H9 (cell line): ENCODE measurements around the gene ERN1. TPM values are rescaled to one million over a fixed set of nuclear protein-coding genes. Genes with fewer than 3 reads are reported as not detected.

Experiments used
- DNase-seq: peaks from one replicate; pipeline ENCODE4 v3.0.0-alpha.2; 2017
- H2AFZ ChIP-seq: one replicate; pipeline ENCODE4 v1.6.1; 2013; ENCODE audit warnings: mild to moderate bottlenecking, low read length, control low read depth, moderate library complexity
- H2AK5ac ChIP-seq: 2 replicates; pipeline ENCODE4 v1.6.1; 2013; ENCODE audit warnings: low read length, control low read depth, mixed read lengths; ENCODE audit not compliant: insufficient read length
- H2BK120ac ChIP-seq: one replicate; pipeline ENCODE4 v1.6.1; 2013; ENCODE audit warnings: low read depth, mild to moderate bottlenecking, low read length, control low read depth, inconsistent platforms; ENCODE audit not compliant: poor library complexity, severe bottlenecking
- H2BK12ac ChIP-seq: 2 replicates; pipeline ENCODE4 v1.6.1; 2013; ENCODE audit warnings: low read length, control low read depth, mixed read lengths, low read depth; ENCODE audit not compliant: insufficient read length
- H2BK15ac ChIP-seq: 2 replicates; pipeline ENCODE4 v1.6.1; 2013; ENCODE audit warnings: low read depth, low read length, control low read depth
- H2BK20ac ChIP-seq: one replicate; pipeline ENCODE4 v1.6.1; 2013; ENCODE audit warnings: low read depth, mild to moderate bottlenecking, low read length, control low read depth, inconsistent platforms; ENCODE audit not compliant: poor library complexity, severe bottlenecking
- H2BK5ac ChIP-seq: 2 replicates; pipeline ENCODE4 v1.6.1; 2013; ENCODE audit warnings: low read length, control low read depth, mixed read lengths; ENCODE audit not compliant: insufficient read length
- H3K14ac ChIP-seq: 2 replicates; pipeline ENCODE4 v1.6.1; 2013; ENCODE audit warnings: low read length, control low read depth; ENCODE audit not compliant: insufficient read depth
- H3K18ac ChIP-seq: 2 replicates; pipeline ENCODE4 v1.6.1; 2013; ENCODE audit warnings: low read depth, mild to moderate bottlenecking, mixed read lengths, low read length, control low read depth; ENCODE audit not compliant: insufficient read length
- H3K23ac ChIP-seq: 2 replicates; pipeline ENCODE4 v1.6.1; 2013; ENCODE audit warnings: low read length, control low read depth, mixed read lengths, low read depth; ENCODE audit not compliant: insufficient read length
- H3K23me2 ChIP-seq: 2 replicates; pipeline ENCODE4 v1.6.1; 2013; ENCODE audit warnings: low read depth, mild to moderate bottlenecking, mixed read lengths, low read length, control low read depth; ENCODE audit not compliant: insufficient read length, poor library complexity, severe bottlenecking
- H3K27ac ChIP-seq: 2 replicates; pipeline ENCODE4 v1.5.1; 2013; ENCODE audit warnings: low read length, control low read depth, mixed read lengths, low read depth; ENCODE audit not compliant: insufficient read length
- H3K27me3 ChIP-seq: 2 replicates; pipeline ENCODE4 v1.6.1; 2013; ENCODE audit warnings: low read length, control low read depth, inconsistent platforms; ENCODE audit not compliant: insufficient read depth
- H3K4ac ChIP-seq: 2 replicates; pipeline ENCODE4 v1.6.1; 2013; ENCODE audit warnings: low read depth, mild to moderate bottlenecking, control low read depth, inconsistent platforms, low read length, moderate library complexity
- H3K4me1 ChIP-seq: 2 replicates; pipeline ENCODE4 v1.6.1; 2013; ENCODE audit warnings: low read length, control low read depth, inconsistent platforms; ENCODE audit not compliant: insufficient read depth
- H3K4me2 ChIP-seq: 2 replicates; pipeline ENCODE4 v1.6.1; 2013; ENCODE audit warnings: low read length, control low read depth, mixed read lengths; ENCODE audit not compliant: insufficient read length, insufficient read depth
- H3K56ac ChIP-seq: 2 replicates; pipeline ENCODE4 v1.6.1; 2013; ENCODE audit warnings: low read depth, mild to moderate bottlenecking, mixed read lengths, low read length, control low read depth; ENCODE audit not compliant: insufficient read length
- H3K79me1 ChIP-seq: 2 replicates; pipeline ENCODE4 v1.6.1; 2013; ENCODE audit warnings: low read depth, mild to moderate bottlenecking, moderate library complexity, low read length, control low read depth, inconsistent platforms; ENCODE audit not compliant: insufficient read depth, poor library complexity, severe bottlenecking
- H3K79me2 ChIP-seq: 2 replicates; pipeline ENCODE4 v1.6.1; 2013; ENCODE audit warnings: low read length, control low read depth, inconsistent platforms; ENCODE audit not compliant: insufficient read depth
- H3K9ac ChIP-seq: 2 replicates; pipeline ENCODE4 v1.6.1; 2013; ENCODE audit warnings: low read length, control low read depth, mixed read lengths; ENCODE audit not compliant: insufficient read length; ENCODE audit errors: extremely low read depth
- H3K9me3 ChIP-seq: one replicate; pipeline ENCODE4 v1.6.1; 2013; ENCODE audit warnings: low read depth, low read length, inconsistent platforms; ENCODE audit not compliant: control insufficient read depth
- H3T11ph ChIP-seq: one replicate; pipeline ENCODE4 v1.6.1; 2013; ENCODE audit warnings: mild to moderate bottlenecking, low read length, control low read depth, inconsistent platforms
- H4K20me1 ChIP-seq: one replicate; pipeline ENCODE4 v1.6.1; 2013; ENCODE audit not compliant: control insufficient read depth, insufficient read length, insufficient read depth
- H4K5ac ChIP-seq: 2 replicates; pipeline ENCODE4 v1.6.1; 2013; ENCODE audit warnings: low read depth, mild to moderate bottlenecking, mixed read lengths, low read length, control low read depth; ENCODE audit not compliant: insufficient read length
- H4K8ac ChIP-seq: replicated peaks from 2 replicates; pipeline ENCODE4 v1.6.1; 2013; ENCODE audit warnings: low read length, control low read depth, mixed read lengths, low read depth; ENCODE audit not compliant: insufficient read length
- H4K91ac ChIP-seq: 2 replicates; pipeline ENCODE4 v1.6.1; 2013; ENCODE audit warnings: low read depth, mild to moderate bottlenecking, moderate library complexity, mixed read lengths, low read length, control low read depth; ENCODE audit not compliant: insufficient read length
- H3K27ac Mint-ChIP-seq, 3 experiments: 2 replicates in 2 of 3; 3 replicates in 1 of 3; pipeline ENCODE4 v1.8.0; 2020 to 2021; ENCODE audit warnings: mixed read lengths in 3 of 3, mild to moderate bottlenecking in 1 of 3, moderate library complexity in 1 of 3
- H3K27me3 Mint-ChIP-seq: 2 replicates; pipeline ENCODE4 v1.8.0; 2021; ENCODE audit warnings: low read depth, mild to moderate bottlenecking, moderate library complexity, mixed read lengths
- H3K36me3 Mint-ChIP-seq, 3 experiments: 2 replicates in 2 of 3; 3 replicates in 1 of 3; pipeline ENCODE4 v1.8.0; 2020 to 2021; ENCODE audit warnings: low read depth in 3 of 3, mixed read lengths in 3 of 3; ENCODE audit not compliant: insufficient read depth in 1 of 3
- H3K4me1 Mint-ChIP-seq, 2 experiments: 2 replicates each; pipeline ENCODE4 v1.8.0; 2020; ENCODE audit warnings: mixed read lengths in 2 of 2
- H3K4me3 Mint-ChIP-seq, 2 experiments: 2 replicates in 1 of 2; 3 replicates in 1 of 2; pipeline ENCODE4 v1.8.0; 2020 to 2021; ENCODE audit warnings: mild to moderate bottlenecking in 2 of 2, mixed read lengths in 2 of 2, moderate library complexity in 1 of 2
- H3K9me3 Mint-ChIP-seq, 2 experiments: 2 replicates in 1 of 2; 3 replicates in 1 of 2; pipeline ENCODE4 v1.8.0; 2020; ENCODE audit warnings: mild to moderate bottlenecking in 2 of 2, mixed read lengths in 2 of 2, moderate library complexity in 1 of 2
- CTCF ChIP-seq: fragments of 200-600 bp; sonication (generic); conservative IDR thresholded peaks from 3 replicates; pipeline ENCODE4 v1.8.0; 2021; ENCODE audit warnings: antibody characterized with exemption, mild to moderate bottlenecking
- WGBS: extraction: QIAGEN DNeasy Blood & Tissue Kit; methylation state at CpG from one replicate; pipeline ENCODE4 v1.1.7; 2013; ENCODE audit warnings: missing lambda C conversion rate, low lambda C conversion rate, mixed read lengths; ENCODE audit not compliant: insufficient read length; ENCODE audit errors: extremely low coverage; 5-methylcytosine and 5-hydroxymethylcytosine counted together
- total RNA-seq: library from RNA; stranded (reverse); gene quantifications from 2 replicates; pipeline ENCODE4 v1.2.1, GENCODE V29; 2021

The ERN1 gene
- total RNA-seq, 1 experiment from 2014 or later, result 5.0 TPM

GRCh38 chr17:64085650-64086005 lies 44.3 kb downstream of the ERN1 start:
- H2BK120ac ChIP-seq, result no peak overlapping the region
- Mint-ChIP-seq H3K27ac (no peak overlapping the region), H3K4me1 (peaks cover 5% of the 10 kb centered on the region in 2 experiments; a peak in 3 of 4 replicates), H3K27me3 (no peaks in the 10 kb centered on the region; the same call in 1 of the 2 replicates), H3K9me3 (no peaks in the 10 kb centered on the region), H3K36me3 (no peaks in the 10 kb centered on the region), H3K4me3 (no peak overlapping the region)
- no peak overlapping the region for H4K5ac ChIP-seq
- H3T11ph ChIP-seq, result no peak overlapping the region
- no peak overlapping the region for H3K14ac ChIP-seq
- no peak overlapping the region for H3K18ac ChIP-seq
- no peak overlapping the region for H4K91ac ChIP-seq
- no peak overlapping the region for H4K8ac ChIP-seq
- DNase-seq, result no peak
- no peak overlapping the region for H2BK5ac ChIP-seq
- no peak overlapping the region for H3K27ac ChIP-seq
- H2BK12ac ChIP-seq, result no peak overlapping the region
- no peak overlapping the region for H2BK20ac ChIP-seq
- no peaks in the 10 kb centered on the region for H3K79me1 ChIP-seq
- no peaks in the 10 kb centered on the region for H3K9me3 ChIP-seq
- H3K9ac ChIP-seq, result no peak overlapping the region
- H2BK15ac ChIP-seq, result no peak overlapping the region
- no peaks in the 10 kb centered on the region for H4K20me1 ChIP-seq
- H3K4me2 ChIP-seq, result no peak overlapping the region
- H3K23me2 ChIP-seq, result no peaks in the 10 kb centered on the region
- TF ChIP-seq CTCF, result no peak
- no peak overlapping the region for H2AFZ ChIP-seq
- H3K23ac ChIP-seq, result no peak overlapping the region
- H3K4ac ChIP-seq, result no peak overlapping the region
- H3K4me1 ChIP-seq, result peaks cover 10% of the 10 kb centered on the region
- WGBS, result no CpG with 5 or more reads among the region's 2 CpGs
- H3K79me2 ChIP-seq, result no peaks in the 10 kb centered on the region
- H3K56ac ChIP-seq, result no peak overlapping the region
- no peaks in the 10 kb centered on the region for H3K27me3 ChIP-seq
- H2AK5ac ChIP-seq, result no peak overlapping the region
